Caco-2 (cell line): ENCODE data around the gene WWP2. TPM values are rescaled to one million over a fixed set of nuclear protein-coding genes. Genes with fewer than 3 reads are reported as not detected.
A peak's percentile ranks its signal among the peaks of the same experiment; 100 is the strongest.
"Not testable (repeated sequence)": the region's sequence is repeated elsewhere in the genome, so short reads cannot be mapped to it uniquely, and the experiment has no call there.

Experiments used
- BruUV-seq: library from RNA; stranded (reverse); fragments of 400-500 nt; replicated peaks from 2 replicates; lab custom pipeline; 2021; lab: Mats Ljungman, UMichigan
- CTCF ChIA-PET: fragments of 300-600 bp; sonication (Branson Sonifier 250); formaldehyde crosslinking; loops from one replicate; lab custom pipeline; 2022; ENCODE audit warnings: antibody characterized with exemption; lab: Charles Lee
- POLR2A ChIA-PET: fragments of 300-600 bp; sonication (Branson Sonifier 250); formaldehyde crosslinking; loops from one replicate; lab custom pipeline; 2022; ENCODE audit warnings: antibody characterized with exemption; lab: Charles Lee
- DNase-seq, 2 experiments: peaks; one replicate each; pipeline versions ENCODE4 v3.0.0 to v3.0.0-alpha.2; 2020 to 2022
- H3K27me3 ChIP-seq: replicated peaks from 2 replicates; pipeline ENCODE4 v1.6.0; 2011; ENCODE audit warnings: low read length; ENCODE audit not compliant: control insufficient read depth, insufficient read depth
- H3K36me3 ChIP-seq: 2 replicates; pipeline ENCODE4 v1.5.1; 2011; ENCODE audit warnings: low read length; ENCODE audit not compliant: control insufficient read depth, insufficient read depth
- H3K4me1 ChIP-seq: fragments of 250-450 bp; sonication (Bioruptor Pico); 2 replicates; pipeline ENCODE4 v1.5.1; 2020; ENCODE audit warnings: mild to moderate bottlenecking
- H3K4me3 ChIP-seq: 2 replicates; pipeline ENCODE4 v1.5.1; 2011; ENCODE audit warnings: low read depth, mild to moderate bottlenecking, control low read depth, low read length
- H3K9me3 ChIP-seq: fragments of 250-450 bp; sonication (Bioruptor Pico); 2 replicates; pipeline ENCODE4 v1.5.1; 2020; ENCODE audit warnings: mild to moderate bottlenecking, moderate library complexity
- H3K27ac Mint-ChIP-seq: one replicate; pipeline ENCODE4 v1.8.0; 2022; ENCODE audit warnings: mixed read lengths; ENCODE audit not compliant: unreplicated experiment
- H3K27me3 Mint-ChIP-seq: one replicate; pipeline ENCODE4 v1.8.0; 2022; ENCODE audit warnings: mixed read lengths; ENCODE audit not compliant: insufficient read depth, unreplicated experiment
- H3K36me3 Mint-ChIP-seq: one replicate; pipeline ENCODE4 v1.8.0; 2022; ENCODE audit warnings: mild to moderate bottlenecking, mixed read lengths; ENCODE audit not compliant: insufficient read depth, unreplicated experiment
- H3K4me1 Mint-ChIP-seq: one replicate; pipeline ENCODE4 v1.8.0; 2022; ENCODE audit warnings: low read depth, mixed read lengths; ENCODE audit not compliant: unreplicated experiment
- H3K4me3 Mint-ChIP-seq: one replicate; pipeline ENCODE4 v1.8.0; 2022; ENCODE audit warnings: mild to moderate bottlenecking, moderate library complexity, mixed read lengths; ENCODE audit not compliant: unreplicated experiment
- H3K9me3 Mint-ChIP-seq: one replicate; pipeline ENCODE4 v1.8.0; 2022; ENCODE audit warnings: mixed read lengths; ENCODE audit not compliant: unreplicated experiment
- CTCF ChIP-seq, 2 experiments: fragments of 200-600 bp in 1 of 2; IDR thresholded peaks; 1 replicate in 1 of 2; 2 replicates in 1 of 2; pipeline versions ENCODE4 v1.5.1 to v1.8.0; 2011 to 2022; ENCODE audit warnings: antibody characterized with exemption in 1 of 2, control low read depth in 1 of 2, inconsistent platforms in 1 of 2, low read depth in 1 of 2, low read length in 1 of 2, mild to moderate bottlenecking in 1 of 2, moderate library complexity in 1 of 2; ENCODE audit not compliant: insufficient read depth in 1 of 2, severe bottlenecking in 1 of 2, unreplicated experiment in 1 of 2
- intact Hi-C: fragments of 100-400 bp; cut with micrococcal nuclease; formaldehyde crosslinking; loops from one replicate; pipeline ENCODE4 v1.10.0; 2022; ENCODE audit not compliant: unreplicated experiment
- total RNA-seq: library from RNA; stranded (reverse); gene quantifications from 2 replicates; pipeline ENCODE4 v1.2.3, GENCODE V29; 2022

The WWP2 gene
- total RNA-seq, 1 experiment from 2014 or later: 39.7 TPM

DNA sequence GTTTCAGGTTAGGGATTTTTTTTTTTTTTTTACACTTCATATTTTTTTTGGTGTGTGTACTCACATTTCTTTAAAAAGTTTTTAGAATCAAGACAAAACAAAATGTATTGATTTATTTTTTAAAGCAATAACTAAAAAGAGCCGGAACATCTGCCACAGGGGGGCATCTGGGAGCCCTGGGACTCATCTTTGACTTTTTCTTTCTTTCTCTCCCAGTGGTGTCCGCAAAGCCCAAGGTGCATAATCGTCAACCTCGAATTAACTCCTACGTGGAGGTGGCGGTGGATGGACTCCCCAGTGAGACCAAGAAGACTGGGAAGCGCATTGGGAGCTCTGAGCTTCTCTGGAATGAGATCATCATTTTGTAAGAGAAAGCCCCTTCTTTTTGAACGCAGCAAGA, 36.3 kb downstream of the WWP2 start:
- H3K27me3 Mint-ChIP-seq: no peaks in the 10 kb centered on the region
- intact Hi-C loops: loop anchor here (2.0 kb wide), 1 partner anchor 32 kb away; no protein-coding TSS in a partner anchor
- H3K4me3 ChIP-seq: no peak overlapping the region
- no peaks in the 10 kb centered on the region; the same call in 1 of the 2 replicates for H3K36me3 ChIP-seq
- H3K4me3 Mint-ChIP-seq: no peak overlapping the region
- H3K27me3 ChIP-seq: no peaks in the 10 kb centered on the region
- peaks cover 12% of the 10 kb centered on the region for H3K36me3 Mint-ChIP-seq
- no peaks in the 10 kb centered on the region for H3K9me3 ChIP-seq
- no peaks in the 10 kb centered on the region for H3K4me1 ChIP-seq
- ChIA-PET CTCF (interaction anchor here (1.2 kb wide), 1 partner anchor 13 kb away, joined by 4 read pairs; no protein-coding TSS in a partner anchor), POLR2A (no interaction called here)
- no TSS peak for BruUV-seq
- DNase-seq: peak in 1 of 2 experiments; percentile 30
- H3K27ac Mint-ChIP-seq: no peak overlapping the region
- TF ChIP-seq CTCF (IDR thresholded peaks at IDR 0.05; ENCODE audit: insufficient read depth in 1 of 2, low read depth in 1 of 2, low read length in 1 of 2, severe bottlenecking in 1 of 2, unreplicated experiment in 1 of 2): peak; percentile 53 to 57
- H3K4me1 Mint-ChIP-seq: no peaks in the 10 kb centered on the region
- no peaks in the 10 kb centered on the region for H3K9me3 Mint-ChIP-seq

DNA sequence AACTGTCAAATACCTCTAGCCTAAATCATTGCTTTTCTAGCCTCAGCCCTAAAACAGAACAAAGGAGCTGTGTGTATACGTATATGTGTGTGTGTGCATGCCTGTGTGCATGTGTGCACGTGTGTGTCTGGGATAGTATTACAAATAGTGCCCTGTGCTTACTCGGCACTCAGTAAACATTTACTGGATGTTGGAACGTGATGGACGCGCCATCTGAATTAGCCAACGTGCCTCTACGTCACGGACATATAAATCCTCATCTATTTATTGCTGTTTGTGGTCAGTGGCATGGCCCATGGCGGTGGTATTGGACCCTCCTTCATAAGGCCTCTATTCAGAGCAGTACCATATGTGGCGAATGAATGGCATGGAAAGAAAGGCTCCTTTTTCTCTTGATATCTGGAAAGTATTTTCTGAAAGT, 37.5 kb downstream of the WWP2 start:
- H3K27ac Mint-ChIP-seq: no peak overlapping the region

GRCh38 chr16:69804297-69804696, 42.2 kb downstream of the WWP2 start:
- Histone ChIP-seq H3K36me3 (no peaks in the 10 kb centered on the region), H3K27me3 (no peaks in the 10 kb centered on the region), H3K4me3 (no peak overlapping the region), H3K9me3 (no peaks in the 10 kb centered on the region), H3K4me1 (no peaks in the 10 kb centered on the region)
- DNase-seq: no peak
- no peaks in the 10 kb centered on the region for H3K4me1 Mint-ChIP-seq
- peaks cover 7% of the 10 kb centered on the region for H3K36me3 Mint-ChIP-seq
- no peak overlapping the region for H3K27ac Mint-ChIP-seq
- no peaks in the 10 kb centered on the region for H3K9me3 Mint-ChIP-seq
- no peaks in the 10 kb centered on the region for H3K27me3 Mint-ChIP-seq
- POLR2A ChIA-PET: no interaction called here
- CTCF ChIA-PET: interaction anchor here (0.9 kb wide), 1 partner anchor 8 kb away, joined by 3 read pairs; no protein-coding TSS in a partner anchor
- intact Hi-C loops: no loop called here
- no peak overlapping the region for H3K4me3 Mint-ChIP-seq
- BruUV-seq: no TSS peak
- no peak for TF ChIP-seq CTCF (IDR thresholded peaks at IDR 0.05; ENCODE audit: insufficient read depth in 1 of 2, low read depth in 1 of 2, low read length in 1 of 2, severe bottlenecking in 1 of 2, unreplicated experiment in 1 of 2)

More for the DNA sequence above, 37.5 kb downstream of the WWP2 start:
- H3K4me1 ChIP-seq: no peaks in the 10 kb centered on the region
- intact Hi-C loops: loop anchor here (2.0 kb wide), 1 partner anchor 31 kb away; no protein-coding TSS in a partner anchor
- DNase-seq: no peak
- no peak for TF ChIP-seq CTCF (IDR thresholded peaks at IDR 0.05; ENCODE audit: insufficient read depth in 1 of 2, low read depth in 1 of 2, low read length in 1 of 2, severe bottlenecking in 1 of 2, unreplicated experiment in 1 of 2)
- no peaks in the 10 kb centered on the region; the same call in 1 of the 2 replicates for H3K36me3 ChIP-seq
- Mint-ChIP-seq H3K36me3 (peaks cover 8% of the 10 kb centered on the region), H3K27me3 (no peaks in the 10 kb centered on the region), H3K4me1 (no peaks in the 10 kb centered on the region), H3K9me3 (no peaks in the 10 kb centered on the region), H3K4me3 (no peak overlapping the region)
- no peaks in the 10 kb centered on the region for H3K27me3 ChIP-seq
- no TSS peak for BruUV-seq
- POLR2A ChIA-PET: no interaction called here
- CTCF ChIA-PET: interaction anchor here (0.6 to 1.5 kb wide), 3 partner anchors 42 to 1416 kb away, joined by 3 read pairs; no protein-coding TSS in a partner anchor
- H3K9me3 ChIP-seq: no peaks in the 10 kb centered on the region
- H3K4me3 ChIP-seq: no peak overlapping the region

- H3K27me3 ChIP-seq, H3K36me3 ChIP-seq, H3K4me1 ChIP-seq, H3K4me3 Mint-ChIP-seq, intact Hi-C loops, CTCF ChIA-PET, POLR2A ChIA-PET, H3K36me3 Mint-ChIP-seq, H3K4me3 ChIP-seq, H3K27ac Mint-ChIP-seq, DNase-seq, H3K9me3 ChIP-seq, H3K27me3 Mint-ChIP-seq, H3K9me3 Mint-ChIP-seq, H3K4me1 Mint-ChIP-seq, BruUV-seq: not testable (repeated sequence)
Measured at GRCh38 chr16:69806776-69807175, 44.6 kb downstream of the WWP2 start.
